DMS53 (cell line): ENCODE measurements around the gene PRDX5.
A peak's percentile ranks its signal among the peaks of the same experiment; 100 is the strongest.

Source experiments
- DNase-seq: peaks from one replicate; lab custom pipeline; 2025; lab: John Stamatoyannopoulos, UW

Gene PRDX5

DNA sequence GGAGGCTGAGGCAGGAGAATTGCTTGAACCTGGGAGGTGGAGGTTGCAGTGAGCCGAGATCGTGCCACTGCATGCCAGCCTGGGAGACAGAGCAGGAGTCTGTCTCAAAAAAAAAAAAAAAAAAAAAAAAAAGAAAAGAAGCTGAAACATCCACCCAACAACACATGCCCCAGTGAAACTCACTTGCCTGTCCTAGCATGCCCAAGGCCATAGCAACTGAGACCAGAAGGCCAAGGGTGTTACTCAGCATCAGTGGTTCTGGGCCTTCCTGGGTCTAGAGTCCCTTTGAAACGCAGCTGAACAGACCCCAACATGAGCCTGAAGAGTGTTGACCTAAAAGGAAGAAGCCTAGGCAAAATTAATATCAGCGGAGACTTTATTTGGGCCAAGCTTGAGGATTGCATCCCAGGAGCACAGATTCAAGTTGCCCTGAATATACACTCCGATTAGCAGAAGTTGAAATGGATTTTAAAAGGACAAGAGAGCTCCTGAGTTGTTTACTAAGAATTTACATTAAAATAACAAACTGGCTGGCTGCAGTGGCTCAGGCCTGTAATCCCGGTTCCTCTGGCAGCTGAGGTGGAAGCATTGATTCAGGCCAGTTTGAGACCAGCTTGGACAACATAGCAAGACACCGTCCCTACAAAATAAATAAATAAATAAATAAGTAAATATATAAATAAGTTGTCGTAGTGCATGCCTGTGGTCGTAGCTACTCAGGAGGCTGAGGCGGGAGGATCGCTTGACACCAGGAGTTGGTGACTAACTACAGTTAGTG lies 7.0 kb downstream of the PRDX5 start:
- DNase-seq = no peak

DNA sequence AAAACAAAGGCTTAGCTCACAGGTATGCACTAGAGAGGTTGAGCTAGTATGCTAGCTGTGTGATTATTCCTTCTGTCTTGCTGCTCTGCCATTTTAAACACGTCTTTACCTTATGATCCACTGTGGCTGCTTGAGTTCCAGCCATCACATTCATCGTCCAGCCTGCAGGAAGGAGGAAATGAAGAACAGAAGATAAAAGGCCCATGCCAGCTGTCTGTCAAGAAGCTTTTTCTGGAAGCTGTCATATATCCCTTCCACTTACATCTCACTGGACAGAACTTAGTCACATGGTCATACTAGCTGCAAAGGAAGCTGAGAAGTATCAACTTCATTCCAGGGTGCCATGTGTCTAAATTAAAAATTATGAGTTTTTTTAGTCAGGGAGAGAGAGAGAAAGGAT lies 9.5 kb downstream of the PRDX5 start:
- DNase-seq = no peak

DNA sequence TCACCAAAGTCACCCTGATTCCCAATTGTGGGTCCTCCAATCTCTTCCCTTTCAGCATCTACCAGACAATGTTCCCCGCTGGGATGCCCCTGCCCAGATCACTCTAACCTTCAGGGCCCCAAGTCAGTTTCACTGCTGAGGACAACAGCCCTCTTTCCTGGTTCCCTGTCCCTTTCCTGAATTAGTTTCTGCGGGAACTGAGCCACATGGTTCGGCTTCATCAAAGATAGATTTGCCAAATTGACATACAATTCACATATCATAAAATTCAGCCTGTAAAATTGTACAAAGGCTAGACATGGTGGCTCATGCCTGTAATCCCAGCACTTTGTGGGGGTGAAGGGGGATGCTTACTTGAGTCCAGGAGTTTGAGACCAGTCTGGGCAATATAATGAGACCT lies 10.1 kb downstream of the PRDX5 start:
- DNase-seq = no peak

DNA sequence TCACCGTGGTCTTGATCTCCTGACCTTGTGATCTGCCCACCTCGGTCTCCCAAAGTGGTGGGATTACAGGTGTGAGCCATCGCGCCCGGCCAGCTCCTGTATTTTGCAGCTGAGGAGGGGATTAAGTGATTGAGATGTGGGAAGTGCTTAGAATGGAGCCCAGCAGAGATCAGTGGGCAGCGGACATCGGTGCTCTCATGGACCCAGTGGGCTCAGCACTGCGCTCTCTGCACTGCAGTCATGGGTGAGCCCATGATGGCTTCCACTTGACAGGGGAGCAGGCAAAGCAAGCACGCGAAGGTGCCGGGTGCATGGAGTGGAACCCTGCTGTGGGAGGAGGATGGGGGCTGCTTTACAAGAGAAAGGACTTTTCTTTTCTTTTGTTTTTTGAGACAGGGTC lies 13.0 kb downstream of the PRDX5 start:
- DNase-seq = no peak

DNA sequence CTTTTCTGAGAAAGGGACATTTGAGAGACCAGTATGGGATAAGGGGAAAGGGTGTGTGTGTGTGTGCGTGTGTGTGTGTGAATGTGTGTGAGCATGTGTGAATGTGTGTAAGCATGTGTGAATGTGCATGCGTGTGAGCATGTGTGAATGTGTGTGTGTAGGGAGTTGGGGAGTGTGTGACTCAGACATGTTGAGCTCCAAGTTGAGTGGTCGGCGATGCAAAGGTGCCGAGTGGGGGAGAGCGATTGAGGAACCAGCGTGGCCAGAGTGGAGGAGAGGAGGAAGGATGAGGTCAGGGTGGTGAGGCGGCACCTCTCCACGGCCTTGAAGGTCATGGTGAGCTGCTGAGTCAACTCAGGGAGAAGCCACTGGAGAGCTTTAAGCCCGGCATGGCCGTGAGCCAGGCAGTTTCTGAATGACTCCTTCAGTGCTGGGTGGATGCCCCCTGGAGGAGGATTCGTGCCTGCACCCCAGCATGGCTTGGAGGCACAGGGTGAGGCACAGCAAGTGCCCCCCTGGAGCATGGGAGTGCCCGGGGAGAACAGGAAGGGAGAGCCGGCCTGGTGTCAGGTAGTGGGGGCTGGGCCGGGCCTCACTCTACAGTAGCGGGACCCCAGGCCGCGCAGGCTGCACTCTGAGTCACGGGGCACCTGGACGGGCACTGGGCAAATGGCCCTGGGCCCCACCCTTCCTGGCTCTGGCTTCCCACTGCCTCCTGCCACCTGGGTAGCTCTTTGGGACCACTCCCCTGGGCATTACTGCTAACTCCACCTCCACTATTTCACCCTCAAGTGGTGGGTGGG lies 13.8 kb downstream of the PRDX5 start:
- peak; percentile 94 for DNase-seq

DNA sequence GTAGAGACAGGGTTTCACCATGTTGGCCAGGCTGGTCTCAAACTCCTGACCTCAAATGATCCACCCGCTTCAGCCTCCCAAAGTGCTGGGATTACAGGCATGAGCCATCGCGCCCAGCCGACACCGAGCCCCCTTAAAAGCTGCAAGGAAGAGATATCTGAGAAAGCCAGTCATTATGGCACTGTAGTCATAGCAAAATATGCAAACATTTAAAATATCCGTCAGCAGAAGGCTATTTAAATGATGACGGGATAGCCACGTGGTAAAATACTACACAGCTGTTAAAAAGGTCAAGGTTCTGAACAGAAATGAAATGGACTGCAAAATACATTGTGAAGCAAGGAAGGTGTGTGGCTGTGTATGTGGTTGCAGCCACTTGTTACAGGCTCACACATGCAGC lies 15.6 kb downstream of the PRDX5 start:
- no peak for DNase-seq

DNA sequence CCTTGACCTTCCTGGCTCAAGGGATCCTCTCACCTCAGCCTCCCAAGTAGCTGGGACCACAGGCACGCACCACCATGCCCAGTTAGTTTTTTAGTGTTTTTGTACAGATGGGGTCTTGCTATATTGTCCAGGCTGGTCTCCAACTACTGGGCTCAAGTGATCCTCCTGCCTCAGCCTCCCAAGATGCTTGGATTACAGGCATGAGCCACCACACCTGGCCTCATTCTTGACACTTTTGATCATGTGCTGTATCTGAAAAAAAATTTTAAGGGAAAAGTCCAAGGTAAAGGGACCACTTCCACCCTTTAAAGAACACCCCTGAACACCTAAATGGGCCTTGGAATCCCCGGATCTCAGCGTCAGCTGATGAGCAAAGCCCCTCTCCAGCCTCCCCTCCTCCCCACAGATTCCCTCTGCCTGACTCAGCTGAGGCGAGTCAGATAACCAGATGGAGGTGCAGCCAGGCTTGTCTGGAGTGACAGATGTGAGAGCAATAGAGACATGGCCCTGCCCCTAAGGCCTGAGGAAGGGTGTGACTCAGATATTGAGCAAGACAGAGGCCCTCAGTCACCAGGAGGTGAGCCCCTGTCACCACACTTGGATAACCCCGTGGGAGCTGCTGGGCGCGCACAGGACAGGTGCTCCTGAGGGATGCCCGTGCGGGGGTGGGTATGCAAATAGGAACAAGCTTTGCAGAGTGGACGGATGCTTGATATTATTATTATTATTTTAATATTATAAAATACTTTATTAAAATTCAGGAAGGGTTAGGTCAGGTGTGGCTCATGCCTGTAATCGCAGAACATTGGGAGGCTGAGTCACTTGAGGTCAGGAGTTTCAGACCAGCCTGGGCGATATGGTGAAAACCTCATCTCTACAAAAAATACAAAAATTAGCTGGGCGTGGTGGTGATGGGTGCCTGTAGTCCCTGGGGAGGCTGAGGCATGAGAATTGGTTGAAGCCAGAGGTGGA lies 17.1 kb downstream of the PRDX5 start:
- peak; percentile 97 for DNase-seq

DNA sequence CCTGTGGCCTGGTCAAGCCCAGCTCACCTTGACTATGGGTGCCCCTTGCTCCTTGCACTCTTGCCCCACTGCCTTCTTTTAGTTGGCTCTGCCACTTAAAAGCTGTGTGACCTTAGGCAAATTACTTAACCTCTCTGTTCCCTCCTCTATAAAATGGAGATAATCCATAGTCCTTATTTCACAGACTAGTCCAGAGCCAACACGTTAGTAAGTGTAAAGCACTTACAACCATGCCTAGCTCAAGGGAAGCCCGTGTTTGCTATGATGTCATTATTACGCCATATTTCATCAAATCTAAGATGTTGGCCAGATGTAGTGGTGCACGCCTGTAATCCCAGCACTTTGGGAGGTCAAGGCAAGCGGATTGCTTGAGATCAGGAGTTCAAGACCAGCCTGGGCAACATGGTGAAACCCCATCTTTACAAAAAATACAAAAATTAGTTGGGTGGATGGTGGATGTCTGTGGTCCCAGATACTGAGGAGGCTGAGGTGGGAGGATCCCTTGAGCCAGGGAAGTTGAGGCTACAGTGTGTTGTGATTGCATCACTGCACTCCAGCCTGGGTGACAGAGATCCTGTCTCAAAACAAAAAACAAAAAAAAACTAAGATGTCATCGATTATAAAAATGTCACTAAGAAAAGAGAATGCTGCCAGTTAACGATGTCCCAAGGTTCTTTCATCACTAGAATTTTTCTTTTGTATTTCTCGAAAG lies 19.8 kb downstream of the PRDX5 start:
- no peak for DNase-seq

DNA sequence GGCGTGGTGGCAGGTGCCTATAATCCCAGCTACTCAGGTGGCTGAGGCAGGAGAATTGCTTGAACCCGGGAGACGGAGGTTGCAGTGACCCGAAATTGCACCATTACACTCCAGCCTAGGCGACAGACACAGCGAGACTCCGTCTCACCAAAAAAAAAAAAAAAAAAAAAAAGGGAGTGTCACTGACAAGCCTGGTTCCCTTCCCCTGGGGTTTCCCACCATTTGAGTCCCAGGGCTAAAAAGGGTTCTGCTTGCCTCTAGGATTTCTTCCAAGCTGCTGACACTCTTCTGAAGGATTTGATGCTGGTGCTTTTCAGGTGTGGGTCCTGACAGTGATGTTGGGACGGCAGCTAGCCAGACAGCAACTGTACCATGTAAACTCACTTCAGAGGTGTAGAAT lies 20.8 kb downstream of the PRDX5 start:
- no peak for DNase-seq

DNA sequence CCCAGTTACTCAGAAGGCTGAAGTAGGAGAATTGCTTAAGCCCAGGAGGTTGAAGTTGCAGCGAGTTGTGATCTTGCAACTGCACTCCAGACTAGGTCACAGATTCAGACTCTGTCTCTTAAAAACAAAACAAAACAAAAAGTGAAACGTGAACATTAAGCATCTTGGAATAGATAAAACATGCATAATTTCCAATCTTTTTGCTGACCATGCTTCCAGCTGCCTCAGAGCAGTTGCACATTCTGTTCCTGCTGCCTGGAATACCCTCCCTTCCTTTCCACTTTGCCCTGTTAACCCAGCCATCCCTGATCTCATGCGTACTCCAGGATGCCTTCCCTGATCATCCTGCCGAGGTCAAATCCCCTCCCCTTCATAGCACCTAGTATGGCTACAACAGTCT lies 21.4 kb downstream of the PRDX5 start:
- DNase-seq = no peak

DNA sequence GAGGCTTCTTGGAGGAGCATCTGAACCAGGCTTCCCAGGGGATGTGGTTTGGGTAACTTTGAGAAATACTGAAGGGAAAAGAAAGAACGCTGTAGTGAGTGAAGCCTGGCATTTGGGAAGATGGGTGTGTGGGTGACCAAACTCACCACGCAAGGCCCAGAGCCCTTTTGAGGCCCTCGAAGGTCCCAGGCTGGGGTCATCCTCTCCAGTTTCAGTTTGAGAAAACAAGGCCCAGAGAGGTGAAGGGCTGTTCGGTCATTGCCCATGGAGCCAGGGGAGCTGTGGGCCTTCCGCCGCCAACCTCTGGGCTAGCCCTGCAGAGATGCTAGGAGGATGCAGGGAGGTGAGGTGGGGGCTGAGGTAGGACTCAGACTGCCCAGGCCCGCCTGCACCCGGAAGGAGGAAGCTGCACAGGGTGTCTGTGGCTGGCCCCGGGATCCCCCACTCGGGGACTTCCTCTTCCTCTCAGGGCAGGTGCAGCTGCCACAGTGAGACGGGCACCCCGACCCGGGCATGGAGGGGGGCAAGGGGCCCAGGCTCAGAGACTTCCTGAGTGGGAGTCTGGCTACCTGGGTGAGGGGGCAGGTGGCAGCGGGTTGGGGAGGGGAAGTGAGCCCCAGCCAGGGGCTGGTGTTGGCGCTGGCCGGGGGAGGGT lies 22.0 kb downstream of the PRDX5 start, which contains the start of gene CCDC88B:
Gene CCDC88B (plus strand): TSS at position 451 of the 655 bp plus-strand sequence. CDS start 63 bp downstream, at position 514.
- no peak for DNase-seq

DNA sequence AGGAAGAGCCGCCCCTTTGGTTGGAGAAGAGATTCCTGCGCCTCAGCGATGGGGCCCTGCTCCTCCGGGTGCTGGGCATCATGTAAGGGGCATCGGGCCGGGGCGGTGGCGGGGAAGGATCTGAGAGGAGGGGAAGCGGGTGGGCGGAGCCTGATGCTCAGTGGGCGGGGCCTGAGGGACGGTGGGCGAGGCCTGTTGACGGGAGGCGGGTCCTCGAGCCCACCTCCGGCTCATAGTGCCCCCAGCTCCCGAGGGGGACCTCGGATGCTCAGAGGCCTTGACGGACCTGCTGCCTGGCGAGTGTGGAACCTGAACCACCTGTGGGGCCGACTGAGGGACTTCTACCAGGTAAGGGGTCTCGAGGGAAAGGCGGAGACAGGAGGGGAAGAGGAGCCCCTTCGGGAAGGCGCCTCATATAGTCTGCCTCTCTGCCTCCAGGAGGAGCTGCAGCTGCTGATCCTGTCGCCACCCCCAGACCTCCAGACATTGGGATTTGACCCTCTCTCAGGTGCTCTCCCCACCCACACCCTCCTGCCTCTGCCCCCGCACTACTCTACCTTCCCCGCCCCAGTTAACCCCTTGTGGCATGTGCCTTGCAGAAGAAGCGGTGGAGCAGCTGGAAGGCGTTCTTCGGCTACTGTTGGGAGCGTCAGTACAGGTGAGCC lies 22.9 kb downstream of the PRDX5 start:
- DNase-seq = no peak

DNA sequence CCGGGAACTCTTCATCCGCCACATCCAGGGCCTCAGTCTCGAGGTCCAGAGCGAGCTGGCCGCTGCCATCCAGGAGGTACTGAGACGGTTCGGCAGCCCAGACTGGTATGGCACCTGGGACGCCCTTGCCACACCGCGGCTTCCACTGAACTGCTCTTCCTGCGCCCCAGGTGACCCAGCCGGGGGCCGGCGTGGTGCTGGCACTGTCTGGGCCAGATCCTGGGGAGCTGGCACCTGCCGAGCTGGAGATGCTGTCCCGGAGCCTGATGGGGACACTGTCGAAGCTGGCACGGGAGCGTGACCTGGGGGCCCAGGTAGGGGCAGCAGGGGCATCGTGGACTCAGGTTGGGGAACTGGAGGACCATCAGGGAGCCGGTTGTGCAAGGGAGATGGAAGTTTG lies 23.5 kb downstream of the PRDX5 start:
- DNase-seq = no peak

DNA sequence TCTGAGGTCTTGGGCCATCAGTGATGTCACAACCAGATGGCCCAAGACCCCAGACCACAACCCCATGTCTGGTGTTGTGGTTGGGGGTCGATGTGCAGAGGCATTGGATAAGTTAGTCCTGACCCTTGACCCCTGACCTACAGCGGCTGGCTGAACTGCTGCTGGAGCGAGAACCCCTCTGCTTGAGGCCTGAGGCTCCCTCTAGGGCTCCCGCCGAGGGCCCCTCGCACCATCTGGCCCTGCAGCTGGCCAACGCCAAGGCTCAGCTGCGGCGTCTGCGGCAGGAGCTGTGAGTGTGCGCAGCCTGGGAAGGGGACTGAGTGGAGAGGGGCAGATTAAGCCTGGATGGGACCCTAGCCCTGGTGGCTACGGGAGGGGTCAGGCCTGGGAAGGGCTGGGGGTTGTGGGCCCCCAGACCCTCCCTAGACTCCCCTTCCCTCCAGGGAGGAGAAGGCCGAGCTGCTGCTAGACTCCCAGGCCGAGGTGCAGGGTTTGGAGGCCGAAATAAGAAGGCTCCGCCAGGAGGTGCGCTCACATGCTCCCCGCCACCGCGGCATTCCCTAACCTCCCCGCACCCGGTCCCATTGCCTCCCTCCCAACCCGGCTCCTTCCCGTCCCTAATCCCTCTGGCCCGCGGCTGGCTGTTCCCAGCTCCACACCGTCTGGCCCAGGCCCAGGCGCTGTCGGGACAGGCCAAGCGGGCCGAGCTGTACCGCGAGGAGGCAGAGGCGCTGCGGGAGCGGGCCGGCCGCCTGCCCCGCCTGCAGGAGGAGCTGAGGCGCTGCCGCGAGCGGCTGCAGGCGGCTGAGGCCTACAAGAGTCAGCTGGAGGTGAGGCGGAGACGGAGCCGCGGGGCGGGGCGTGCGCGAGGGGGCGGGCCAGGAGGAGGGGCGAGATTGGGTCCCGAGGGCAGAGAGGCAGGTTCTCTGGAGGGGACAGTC lies 24.2 kb downstream of the PRDX5 start:
- DNase-seq = peak; percentile 96

DNA sequence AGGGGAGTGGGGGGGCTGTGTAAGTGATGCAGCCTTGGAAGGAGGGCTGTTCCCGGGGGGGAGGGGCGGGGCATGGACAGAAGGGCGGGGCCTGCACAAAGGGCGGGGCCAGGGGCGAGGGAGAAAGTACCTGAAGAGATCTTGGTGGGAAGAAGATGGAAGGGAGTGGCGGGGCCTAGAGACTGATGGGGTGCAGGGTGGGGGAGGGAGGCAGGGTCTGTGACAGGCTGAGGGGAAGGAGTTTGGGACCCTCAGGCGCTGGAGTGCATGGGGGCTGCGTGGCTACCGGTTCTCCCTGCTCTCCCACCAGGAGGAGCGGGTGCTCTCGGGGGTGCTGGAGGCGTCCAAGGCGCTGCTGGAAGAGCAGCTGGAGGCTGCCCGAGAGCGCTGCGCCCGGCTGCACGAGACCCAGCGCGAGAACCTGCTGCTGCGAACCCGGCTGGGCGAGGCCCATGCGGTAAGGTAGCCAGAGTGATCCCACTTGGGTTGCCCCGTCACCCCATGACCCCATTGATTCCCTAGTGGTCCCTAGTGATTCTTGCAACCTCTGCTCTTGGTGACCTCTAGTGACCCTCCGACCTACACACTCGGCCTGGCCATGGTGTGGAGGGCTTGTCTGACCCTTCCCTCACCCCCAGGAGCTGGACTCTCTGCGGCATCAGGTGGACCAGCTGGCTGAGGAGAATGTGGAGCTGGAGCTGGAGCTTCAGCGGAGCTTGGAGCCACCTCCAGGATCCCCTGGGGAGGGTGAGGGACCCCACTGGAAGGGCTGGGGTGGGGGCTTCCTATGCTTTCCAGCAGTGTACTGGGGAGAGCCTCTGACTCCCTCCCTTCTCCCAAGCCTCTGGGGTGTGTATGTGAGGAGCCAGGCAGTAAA lies 25.2 kb downstream of the PRDX5 start:
- peak; percentile 68 for DNase-seq

DNA sequence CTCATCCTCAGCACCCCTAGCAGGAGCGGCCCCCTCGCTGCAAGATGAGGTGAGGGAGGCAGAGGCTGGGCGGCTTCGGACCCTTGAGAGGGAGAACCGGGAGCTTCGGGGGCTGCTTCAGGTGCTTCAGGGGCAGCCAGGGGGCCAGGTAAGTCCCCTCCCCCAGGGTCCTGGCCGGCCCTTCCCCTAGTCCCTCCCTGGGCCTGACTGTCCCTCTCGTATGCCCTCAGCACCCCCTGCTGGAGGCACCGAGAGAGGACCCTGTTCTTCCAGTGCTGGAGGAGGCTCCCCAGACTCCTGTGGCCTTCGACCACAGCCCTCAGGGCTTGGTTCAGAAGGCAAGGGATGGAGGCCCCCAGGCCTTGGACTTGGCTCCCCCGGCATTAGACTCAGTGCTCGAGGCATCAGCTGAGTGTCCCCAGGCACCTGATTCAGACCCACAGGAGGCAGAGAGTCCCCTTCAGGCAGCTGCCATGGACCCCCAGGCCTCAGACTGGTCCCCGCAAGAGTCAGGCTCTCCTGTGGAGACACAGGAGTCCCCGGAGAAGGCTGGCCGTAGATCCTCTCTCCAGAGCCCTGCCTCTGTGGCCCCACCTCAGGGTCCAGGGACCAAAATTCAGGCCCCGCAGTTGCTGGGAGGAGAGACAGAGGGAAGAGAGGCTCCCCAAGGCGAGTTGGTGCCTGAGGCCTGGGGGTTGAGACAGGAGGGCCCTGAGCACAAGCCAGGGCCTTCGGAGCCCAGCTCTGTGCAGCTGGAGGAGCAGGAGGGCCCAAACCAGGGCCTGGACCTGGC lies 26.0 kb downstream of the PRDX5 start:
- peak; percentile 55 for DNase-seq

DNA sequence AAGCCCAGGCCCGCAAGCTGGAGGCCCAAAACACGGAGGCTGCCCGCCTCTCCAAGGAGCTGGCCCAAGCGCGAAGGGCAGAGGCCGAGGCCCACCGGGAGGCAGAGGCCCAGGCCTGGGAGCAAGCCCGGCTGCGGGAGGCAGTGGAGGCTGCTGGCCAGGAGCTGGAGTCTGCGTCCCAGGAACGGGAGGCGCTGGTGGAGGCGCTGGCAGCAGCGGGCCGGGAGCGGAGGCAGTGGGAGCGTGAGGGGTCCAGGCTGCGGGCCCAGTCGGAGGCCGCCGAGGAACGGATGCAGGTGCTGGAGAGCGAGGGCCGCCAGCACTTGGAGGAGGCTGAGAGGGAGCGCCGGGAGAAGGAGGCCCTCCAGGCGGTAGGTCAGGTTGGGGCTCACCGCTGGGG lies 26.9 kb downstream of the PRDX5 start:
- no peak for DNase-seq
